ENCODE results near the gene ABI3BP. TPM values are rescaled to one million over a fixed set of nuclear protein-coding genes. Genes with fewer than 3 reads are reported as not detected.
A peak's percentile ranks its signal among the peaks of the same experiment; 100 is the strongest.

ABI3BP gene
- total RNA-seq, 1 experiment from 2014 or later: 23.4 TPM

GRCh38 chr3:100710261-100710968, 282.8 kb downstream of the ABI3BP start:
- ChIA-PET CTCF (interaction anchor here (0.6 to 2.7 kb wide), 6 partner anchors 63 to 967 kb away, joined by 3 to 23 read pairs (median 4); no protein-coding TSS in a partner anchor), POLR2A (ENCODE audit: unreplicated experiment) (interaction anchor here (0.5 kb wide), 2 partner anchors 293 to 863 kb away, joined by 4 to 6 read pairs; no protein-coding TSS in a partner anchor)
- TF ChIP-seq EZH2phosphoT487 (IDR thresholded peaks at IDR 0.05; ENCODE audit: borderline replicate concordance, low read length): no peak
- TF ChIP-seq CTCF (conservative IDR thresholded peaks at IDR 0.05; ENCODE audit: low read depth, low read length): peak; percentile 60; the same call in 1 of the 2 replicates
- H3K9me3 ChIP-seq (ENCODE audit: low read length): no peaks in the 10 kb centered on the region
- peak overlapping the region; percentile 80 for H3K9ac ChIP-seq (ENCODE audit: low read length)
- BruUV-seq (replicated peaks): TSS peak; percentile 9
- H3K4me3 ChIP-seq (ENCODE audit: low read length): peak overlapping the region; percentile 80
- H3K79me2 ChIP-seq (ENCODE audit: low read length): peaks cover 57% of the 10 kb centered on the region
- peak overlapping the region; percentile 88 for H3K4me2 ChIP-seq (ENCODE audit: low read length)
- no peaks in the 10 kb centered on the region for H3K9me2 ChIP-seq (replicated peaks; ENCODE audit: low read length)
- peaks cover 45% of the 10 kb centered on the region for H4K20me1 ChIP-seq (ENCODE audit: low read length)
- peak overlapping the region; percentile 93 for H3K27ac ChIP-seq (ENCODE audit: low read length)
- intact Hi-C loops (cut with micrococcal nuclease): loop anchor here (1.0 to 10.0 kb wide), 4 partner anchors 59 to 396 kb away; no protein-coding TSS in a partner anchor
- DNase-seq (peak; percentile 80), ATAC-seq (peak; percentile 21)
- no peaks in the 10 kb centered on the region for H3K27me3 ChIP-seq (ENCODE audit: low read length)
- peaks cover 25% of the 10 kb centered on the region for H3K36me3 ChIP-seq (ENCODE audit: low read depth, low read length)
- H3F3A ChIP-seq (ENCODE audit: low read length, unreplicated experiment): no peaks in the 10 kb centered on the region
- no peak overlapping the region for H2AFZ ChIP-seq (ENCODE audit: low read length)
- H3K4me1 ChIP-seq (ENCODE audit: insufficient read depth, low read length): peaks cover 21% of the 10 kb centered on the region

GRCh38 chr3:100709842-100710260, 283.4 kb downstream of the ABI3BP start:
- peaks cover 21% of the 10 kb centered on the region for H3K4me1 ChIP-seq (ENCODE audit: insufficient read depth, low read length)
- intact Hi-C loops (cut with micrococcal nuclease): loop anchor here (1.0 to 10.0 kb wide), 4 partner anchors 59 to 395 kb away; no protein-coding TSS in a partner anchor
- H2AFZ ChIP-seq (ENCODE audit: low read length): no peak overlapping the region
- DNase-seq (peak; percentile 17), ATAC-seq (peak; percentile 4)
- peaks cover 20% of the 10 kb centered on the region for H3K36me3 ChIP-seq (ENCODE audit: low read depth, low read length)
- peak overlapping the region; percentile 80 for H3K9ac ChIP-seq (ENCODE audit: low read length)
- ChIA-PET POLR2A (ENCODE audit: unreplicated experiment) (interaction anchor here (0.5 kb wide), 2 partner anchors 292 to 864 kb away, joined by 4 to 6 read pairs; no protein-coding TSS in a partner anchor), CTCF (interaction anchor here (0.7 to 2.7 kb wide), 3 partner anchors 107 to 968 kb away, joined by 3 to 23 read pairs (median 5); no protein-coding TSS in a partner anchor)
- BruUV-seq (replicated peaks): no TSS peak
- H3K27ac ChIP-seq (ENCODE audit: low read length): peak overlapping the region; percentile 93
- H3K4me3 ChIP-seq (ENCODE audit: low read length): peak overlapping the region; percentile 80
- TF ChIP-seq EZH2phosphoT487 (IDR thresholded peaks at IDR 0.05; ENCODE audit: borderline replicate concordance, low read length): no peak
- TF ChIP-seq CTCF (conservative IDR thresholded peaks at IDR 0.05; ENCODE audit: low read depth, low read length): no peak
- TF ChIP-seq EZH2 (IDR thresholded peaks at IDR 0.05; ENCODE audit: low read length, unreplicated experiment): no peak
- H3K27me3 ChIP-seq (ENCODE audit: low read length): no peaks in the 10 kb centered on the region
- H3K9me2 ChIP-seq (replicated peaks; ENCODE audit: low read length): no peaks in the 10 kb centered on the region
- H4K20me1 ChIP-seq (ENCODE audit: low read length): peaks cover 40% of the 10 kb centered on the region
- H3K9me3 ChIP-seq (ENCODE audit: low read length): no peaks in the 10 kb centered on the region
- H3F3A ChIP-seq (ENCODE audit: low read length, unreplicated experiment): no peaks in the 10 kb centered on the region
- H3K4me2 ChIP-seq (ENCODE audit: low read length): peak overlapping the region; percentile 88
- H3K79me2 ChIP-seq (ENCODE audit: low read length): peaks cover 51% of the 10 kb centered on the region
